GM19397 (cell line): ENCODE data around the gene AIPL1.

Source experiments
- ATAC-seq: cut with Tn5 transposase; IDR thresholded peaks from one replicate; pipeline ENCODE4 v1.9.1; 2021; ENCODE audit warnings: mild to moderate bottlenecking, moderate library complexity; ENCODE audit not compliant: unreplicated experiment

AIPL1 gene

DNA sequence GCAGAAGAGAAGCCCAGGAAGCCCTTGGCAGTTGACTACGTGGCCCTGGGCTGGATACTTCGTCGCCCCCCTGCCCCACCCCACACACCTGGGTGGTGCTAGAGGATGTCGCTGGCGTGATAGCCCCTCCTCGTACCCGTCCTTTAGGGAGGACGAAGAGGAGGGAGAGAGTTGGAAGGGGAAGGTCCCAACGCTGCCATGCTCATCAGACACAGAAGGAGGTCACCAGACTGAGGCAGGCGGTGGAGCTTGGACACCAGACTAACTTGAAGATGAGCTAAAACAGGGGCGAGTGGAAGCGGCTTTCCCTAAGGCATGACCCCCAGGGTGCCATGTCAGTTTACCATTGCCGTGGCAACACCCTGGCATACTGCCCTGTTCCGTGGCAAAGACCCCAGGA is 11.0 kb downstream of the AIPL1 start:
- ATAC-seq, result no peak

DNA sequence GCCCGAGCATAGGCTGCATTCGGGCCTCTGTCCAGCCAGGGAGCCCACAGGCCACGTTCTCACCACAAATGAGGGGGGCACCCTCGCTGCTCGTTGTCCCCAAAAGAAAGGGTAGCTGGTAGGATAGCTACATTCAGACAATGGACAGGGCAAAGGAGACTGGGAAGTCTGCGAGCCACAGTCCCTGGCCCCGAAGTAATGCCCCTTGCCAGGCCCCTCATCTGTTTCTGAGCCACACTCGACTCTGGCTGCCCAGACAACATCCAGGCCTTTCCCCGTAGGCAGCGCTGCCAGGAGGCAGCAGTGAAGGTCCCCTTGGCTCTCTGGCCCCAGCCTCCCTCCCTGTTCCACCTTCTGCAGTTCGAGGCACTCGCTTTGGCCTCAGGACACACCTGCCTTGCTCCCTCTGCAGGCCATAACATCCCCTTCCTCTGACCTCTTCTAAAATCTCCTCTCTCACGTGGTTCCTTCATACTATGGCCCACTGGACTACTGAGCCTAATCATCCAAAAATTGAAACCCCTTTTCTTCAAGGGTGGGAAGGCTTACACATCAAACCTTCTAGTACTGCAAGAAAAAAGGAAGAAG is 12.2 kb downstream of the AIPL1 start:
- ATAC-seq, result no peak

DNA sequence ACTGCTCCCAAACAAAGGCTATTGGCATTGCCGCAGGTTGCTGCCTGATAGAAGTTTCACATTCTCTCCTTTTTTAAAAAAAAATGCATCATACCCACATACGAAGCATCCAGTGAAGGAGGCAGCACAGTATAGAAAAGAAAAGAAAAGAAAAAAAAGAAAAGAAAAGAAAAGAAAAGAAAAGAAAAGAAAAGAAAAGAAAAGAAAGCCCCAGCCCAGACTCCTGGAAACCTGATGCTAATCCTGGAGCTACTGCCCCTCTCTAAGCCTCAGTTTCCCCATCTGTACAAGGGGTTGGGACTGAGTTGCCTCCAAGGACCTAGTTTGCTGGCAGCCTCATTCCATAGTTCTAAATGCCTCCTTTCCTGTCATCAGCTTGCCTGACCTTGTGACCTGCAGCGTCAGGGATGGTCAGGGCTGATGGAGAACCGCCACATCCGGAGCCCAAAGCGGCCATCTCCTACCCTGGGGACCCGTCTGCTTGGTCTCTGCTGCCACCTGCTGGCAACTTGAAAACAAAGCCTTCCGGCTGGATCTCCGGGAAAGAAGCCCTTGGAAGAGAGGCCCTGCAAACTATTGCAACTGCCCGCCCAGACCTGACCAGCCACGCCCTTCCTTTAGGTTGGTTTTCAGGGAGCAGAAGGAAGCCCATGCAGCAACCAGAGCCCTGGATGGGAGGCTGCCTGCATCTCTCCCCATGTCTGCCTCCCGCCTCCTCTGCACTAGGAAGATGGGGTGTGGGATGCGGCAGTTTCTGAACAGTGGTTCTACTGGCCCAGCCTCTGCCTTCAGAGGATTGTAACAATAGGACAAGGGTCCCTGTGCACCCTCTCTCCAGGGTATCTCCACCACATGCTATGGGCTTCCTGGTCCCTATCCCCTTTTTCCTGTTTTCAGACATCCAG is 13.0 kb downstream of the AIPL1 start:
- ATAC-seq, result no peak

DNA sequence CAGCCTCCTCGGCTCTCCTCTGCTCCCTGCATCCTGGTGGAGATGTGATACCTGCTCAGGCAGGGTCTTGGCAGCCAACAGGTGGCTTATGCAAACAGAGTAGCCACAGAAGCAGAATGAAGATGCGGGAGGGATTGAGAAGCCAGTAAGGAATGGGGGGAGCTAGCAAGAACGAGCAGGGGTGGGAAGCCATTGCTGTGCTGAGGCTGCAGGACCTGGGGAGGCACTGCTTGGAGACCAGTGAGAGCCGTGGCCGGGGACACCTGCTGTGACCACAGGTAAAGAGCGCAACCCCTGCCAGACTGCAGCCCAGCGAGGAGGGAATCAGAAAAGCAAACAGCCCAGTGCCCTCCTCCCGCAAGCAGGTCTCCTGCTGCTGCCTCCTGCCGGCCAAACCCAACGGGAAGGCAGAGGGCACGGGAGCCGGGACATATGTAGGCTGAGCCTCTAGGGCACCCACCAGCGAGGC is 14.7 kb downstream of the AIPL1 start:
- no peak for ATAC-seq

DNA sequence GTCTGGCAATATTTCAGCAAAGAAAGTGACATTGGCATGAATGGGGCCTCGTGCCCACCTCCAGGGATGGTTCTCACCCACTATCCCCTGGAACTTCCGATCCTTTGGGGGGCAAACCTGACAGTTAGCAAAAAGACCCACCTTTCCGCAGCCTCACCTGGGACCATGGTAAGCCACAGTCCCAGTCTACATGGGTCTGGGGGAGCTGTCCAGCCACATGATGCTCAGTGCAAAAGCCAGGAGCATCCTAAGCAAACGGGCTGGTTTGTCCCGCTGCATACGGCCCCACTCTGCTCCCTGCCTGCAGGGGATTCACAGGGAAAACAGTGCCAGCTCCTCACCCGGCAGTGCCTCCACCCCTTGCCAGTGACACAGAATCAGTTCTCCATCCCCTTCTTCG is 19.3 kb downstream of the AIPL1 start:
- no peak for ATAC-seq

DNA sequence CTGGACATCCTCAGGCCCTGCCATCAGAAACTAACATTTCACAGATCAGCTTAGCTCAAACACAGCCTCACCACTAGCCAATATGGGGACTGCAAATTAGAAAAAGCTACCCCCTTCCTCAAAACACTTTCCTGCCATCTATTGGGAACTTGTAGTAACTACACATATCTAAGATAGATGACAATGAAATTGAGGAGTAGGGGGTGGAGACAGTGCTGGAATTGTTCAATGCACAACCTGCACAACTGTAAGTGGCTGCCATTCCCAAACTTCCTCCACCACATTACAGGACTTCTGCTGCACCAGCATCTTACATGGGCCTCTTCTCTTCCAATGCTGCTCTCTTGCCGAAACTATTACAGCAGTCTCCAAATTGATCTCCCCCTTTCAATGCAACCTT is 21.9 kb downstream of the AIPL1 start:
- ATAC-seq, result no peak

DNA sequence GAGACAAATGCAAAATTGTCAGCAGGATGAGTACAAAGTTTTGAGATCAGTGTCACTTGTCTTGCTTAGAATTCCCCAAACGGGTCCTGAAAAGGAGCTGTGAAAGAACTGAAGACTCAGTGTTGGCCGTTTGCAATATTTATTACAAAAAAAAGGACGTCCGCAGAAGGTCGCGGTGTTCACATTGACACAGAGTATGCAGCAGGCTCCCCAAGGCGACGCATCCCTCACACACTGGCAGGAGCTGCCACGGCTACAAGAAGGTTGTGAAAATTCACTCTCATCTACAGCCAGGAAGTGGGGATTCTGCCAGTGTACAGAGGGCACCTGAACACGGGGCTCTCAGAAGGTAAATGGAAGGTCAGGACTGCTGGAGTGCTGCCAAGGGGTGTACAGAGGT is 26.2 kb downstream of the AIPL1 start:
- ATAC-seq, result no peak

DNA sequence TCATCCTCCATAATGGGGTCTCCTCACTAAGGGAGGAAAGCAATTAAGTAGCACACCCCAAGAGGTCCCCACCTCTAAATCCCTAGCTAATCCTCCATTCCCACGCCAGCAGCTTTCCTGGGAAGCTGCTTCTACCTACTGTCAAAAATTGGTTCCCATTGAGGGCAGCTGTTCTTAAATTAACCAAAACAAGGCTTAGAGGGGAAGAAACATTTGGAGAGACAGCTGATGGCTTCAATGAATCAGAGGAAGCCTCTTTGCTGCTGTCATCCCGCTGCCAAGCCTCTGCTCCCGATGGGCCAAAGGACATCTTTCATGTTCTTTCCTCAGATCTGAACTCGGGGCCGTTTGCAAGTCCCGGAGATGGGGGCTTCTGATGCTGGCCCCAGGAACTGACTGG is 26.6 kb downstream of the AIPL1 start:
- ATAC-seq, result no peak

DNA sequence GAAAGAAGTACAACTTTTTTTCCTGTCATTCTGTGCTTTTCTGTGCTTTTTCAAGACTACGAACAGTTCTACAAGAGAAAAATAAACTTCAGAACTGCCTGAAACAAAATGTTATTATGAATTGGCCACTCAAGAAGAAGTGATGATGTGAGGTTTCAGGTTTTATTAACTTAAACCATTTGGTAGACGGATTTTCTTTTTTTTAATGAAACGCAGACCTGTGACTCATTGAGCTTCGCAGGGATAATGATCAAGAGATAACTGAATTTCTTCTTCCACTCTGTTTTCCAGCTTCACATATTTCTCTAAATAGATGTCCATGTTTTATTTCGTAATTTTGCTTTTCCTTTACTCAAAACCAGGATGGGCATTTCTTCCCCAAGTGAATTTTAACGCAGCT is 32.7 kb downstream of the AIPL1 start:
- no peak for ATAC-seq

DNA sequence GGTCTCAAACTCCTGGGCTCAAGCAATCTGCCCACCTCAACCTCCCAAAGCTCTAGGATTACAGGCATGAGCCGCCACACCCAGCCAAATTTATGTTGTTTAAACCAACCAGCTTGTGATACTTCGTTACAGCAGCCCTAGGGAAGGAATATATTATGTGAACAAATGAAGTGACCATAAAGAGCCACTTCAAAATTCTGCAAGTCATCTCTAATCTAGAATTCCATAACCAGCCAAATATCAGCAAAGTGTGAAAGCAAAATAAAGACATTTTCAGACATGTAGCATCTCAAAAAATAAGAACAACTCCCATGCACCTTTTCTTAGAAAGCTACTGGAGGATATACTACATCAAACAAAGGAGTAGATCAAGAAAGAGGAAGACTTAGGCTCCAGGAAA is 36.0 kb downstream of the AIPL1 start:
- ATAC-seq, result no peak

DNA sequence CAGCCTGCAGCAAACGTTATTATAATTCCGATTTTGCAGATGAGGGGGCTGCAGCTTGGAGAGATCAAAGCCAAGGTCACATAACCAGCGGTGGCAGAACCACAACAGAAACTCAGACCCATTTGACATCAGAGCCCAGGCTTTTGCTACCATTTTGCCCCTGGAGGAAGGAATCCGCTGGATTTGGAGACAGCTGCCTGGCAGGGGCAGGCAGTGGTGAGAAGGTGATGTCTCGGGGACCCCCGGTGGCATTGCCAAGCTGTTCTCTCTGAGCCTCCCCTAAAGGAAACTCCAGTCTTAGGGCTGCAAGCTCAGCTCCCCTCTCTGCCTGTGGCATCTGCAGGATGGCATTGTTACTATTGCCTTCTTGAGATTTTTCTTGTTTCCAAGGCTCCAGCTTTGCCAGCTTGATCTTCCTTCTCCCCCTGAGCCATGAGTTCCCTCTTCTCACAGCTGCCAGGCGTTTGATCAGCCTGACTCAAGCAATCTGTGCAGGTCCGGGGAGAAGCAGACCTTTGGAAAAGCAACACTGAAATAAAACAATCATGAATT is 40.8 kb downstream of the AIPL1 start:
- no peak for ATAC-seq

DNA sequence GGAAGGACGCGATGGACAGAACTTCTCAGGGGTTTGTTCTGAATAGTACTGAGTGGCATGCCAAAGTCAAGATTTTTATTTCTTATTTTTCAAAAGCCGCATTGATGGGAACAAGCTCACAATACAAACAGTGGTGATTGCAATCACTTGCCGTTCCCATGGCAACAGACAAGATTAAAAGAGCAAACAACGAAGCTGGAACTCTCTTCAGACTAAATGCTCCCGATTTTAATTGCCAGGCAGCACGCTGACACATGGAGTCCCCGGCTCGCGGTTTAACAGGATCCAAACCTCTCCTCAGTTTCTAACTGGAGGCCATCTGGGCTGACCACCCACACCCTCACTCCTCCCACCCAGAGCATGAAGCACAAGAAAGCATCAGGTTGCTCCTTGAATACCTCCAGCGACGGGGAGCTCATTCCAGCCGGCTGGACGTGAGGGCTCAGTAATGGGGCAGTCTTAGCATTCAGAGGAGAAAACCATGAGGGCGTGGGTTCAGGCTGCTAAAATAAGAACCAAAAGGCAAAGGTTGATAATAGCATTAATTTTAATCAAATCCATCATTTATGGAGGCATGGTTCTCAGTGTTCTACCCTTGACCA is 41.5 kb downstream of the AIPL1 start:
- no peak for ATAC-seq

DNA sequence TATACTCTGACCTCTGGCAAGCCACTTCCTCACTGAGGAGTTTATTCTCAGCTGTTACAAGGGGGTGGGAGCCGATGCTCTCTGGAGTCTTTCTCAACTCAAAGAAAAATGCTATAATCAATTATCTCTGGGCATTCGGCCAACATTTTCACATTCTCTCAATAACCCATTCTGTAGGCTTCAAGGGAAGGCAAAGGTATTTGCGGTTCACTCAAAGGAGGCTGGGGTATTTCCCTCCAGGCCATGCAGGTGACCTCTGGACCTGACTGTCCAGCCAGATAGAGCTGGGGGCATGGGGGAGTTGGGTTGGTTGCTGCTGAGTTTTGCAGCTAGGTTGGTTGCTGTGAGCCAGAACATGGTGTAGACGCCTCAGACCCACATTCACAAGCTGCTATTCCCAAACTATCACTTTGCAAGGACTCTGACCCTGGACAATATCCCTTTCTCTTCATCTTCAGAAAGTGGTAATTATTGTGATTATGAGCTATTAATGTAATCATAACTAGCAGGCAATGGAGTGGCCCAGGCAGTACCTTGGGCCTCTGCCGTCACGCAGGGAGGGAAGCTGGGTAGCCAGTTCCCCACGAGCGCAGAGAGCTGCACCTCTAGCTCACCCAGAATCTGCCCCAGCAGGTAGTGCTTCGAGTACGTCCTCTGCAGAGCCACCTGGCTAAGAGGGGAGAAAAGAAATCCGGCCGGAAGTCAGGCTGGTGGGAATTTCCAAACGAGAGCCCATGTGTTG is 42.1 kb downstream of the AIPL1 start:
- ATAC-seq, result no peak

DNA sequence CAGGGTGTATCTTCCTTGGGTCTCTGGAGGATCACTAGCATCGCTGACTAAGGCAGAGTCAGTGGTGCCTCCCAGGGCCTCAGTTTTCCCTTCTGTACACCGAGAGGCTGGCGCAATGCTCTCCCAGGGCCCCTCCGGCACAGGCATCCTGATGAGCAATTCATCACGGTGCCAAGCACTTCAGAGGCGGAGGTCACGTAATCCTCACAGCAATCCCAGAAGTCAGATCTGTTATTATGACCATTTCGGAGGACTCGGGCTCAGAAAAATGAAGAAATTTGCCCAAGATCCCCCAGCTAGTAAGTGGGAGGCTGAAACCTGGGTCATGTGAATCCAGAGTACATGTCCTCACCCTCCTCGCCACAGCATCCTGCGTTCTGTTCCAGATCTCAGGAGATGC is 46.5 kb downstream of the AIPL1 start:
- no peak for ATAC-seq

DNA sequence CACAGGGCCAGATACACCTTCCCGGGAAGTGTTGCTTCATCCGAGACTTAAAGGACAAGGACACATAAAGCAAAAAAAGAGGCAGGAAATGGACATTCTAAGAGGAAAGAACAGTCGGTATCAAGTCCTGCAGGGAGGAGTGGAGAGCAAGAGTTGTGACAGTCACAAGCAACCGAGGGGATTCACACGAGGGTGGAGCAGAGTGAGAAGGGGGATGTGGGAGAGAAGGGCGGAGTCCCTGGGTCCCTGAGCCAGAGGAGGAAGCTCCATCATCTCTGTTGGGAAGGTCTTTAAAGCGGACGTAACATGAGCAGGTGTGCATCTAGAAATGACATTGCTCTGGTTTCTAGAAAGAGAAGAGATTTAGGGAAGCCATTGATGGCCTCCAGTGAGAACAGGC is 47.1 kb downstream of the AIPL1 start:
- no peak for ATAC-seq

DNA sequence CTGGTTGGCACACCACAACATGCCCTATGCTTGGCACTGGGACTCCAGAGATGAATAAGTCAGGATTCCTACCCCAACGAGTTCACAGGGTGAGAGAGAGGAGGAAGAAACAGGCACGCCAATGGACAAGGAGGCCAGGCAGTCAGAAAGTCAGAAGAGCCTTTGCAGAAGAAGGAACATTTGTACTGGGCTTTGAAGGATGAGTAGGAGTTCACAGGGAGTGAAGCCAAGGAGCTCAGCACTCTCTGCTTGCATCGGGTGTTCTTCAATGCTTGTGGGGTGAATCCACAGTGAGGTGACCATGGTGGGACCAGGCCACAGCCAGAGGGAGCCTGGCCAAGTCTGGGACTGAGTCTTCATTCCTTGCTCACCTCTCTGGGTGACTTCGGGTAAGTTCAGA is 47.5 kb downstream of the AIPL1 start:
- ATAC-seq, result no peak

DNA sequence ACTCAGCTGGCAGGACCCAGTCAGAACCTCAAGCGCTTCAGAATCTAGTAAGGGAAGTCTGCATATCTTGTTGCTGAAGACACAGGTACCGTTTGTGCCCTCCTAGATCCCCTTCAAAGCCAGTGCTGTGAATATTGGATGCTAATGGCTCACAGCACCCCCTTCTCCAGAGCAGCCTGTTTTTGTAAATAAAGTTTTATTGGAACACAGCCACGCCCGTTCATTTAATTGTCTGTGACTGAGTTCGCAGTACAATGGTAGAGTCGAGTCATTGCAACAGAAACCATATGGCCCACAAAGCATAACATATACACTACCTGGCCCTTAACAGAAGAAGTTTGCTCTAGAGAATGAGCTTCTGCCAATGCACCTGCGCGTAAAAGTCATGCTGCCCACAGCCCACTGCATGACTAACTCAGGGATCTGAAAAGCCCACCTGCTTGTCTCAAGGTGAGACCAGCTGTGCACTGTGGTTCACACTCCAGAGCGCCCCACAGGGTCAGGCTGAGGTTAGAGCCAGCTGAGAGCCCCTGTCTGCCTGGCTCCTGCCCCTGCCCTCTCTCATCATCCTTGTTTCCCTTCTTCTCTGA is 48.8 kb downstream of the AIPL1 start:
- ATAC-seq, result no peak

DNA sequence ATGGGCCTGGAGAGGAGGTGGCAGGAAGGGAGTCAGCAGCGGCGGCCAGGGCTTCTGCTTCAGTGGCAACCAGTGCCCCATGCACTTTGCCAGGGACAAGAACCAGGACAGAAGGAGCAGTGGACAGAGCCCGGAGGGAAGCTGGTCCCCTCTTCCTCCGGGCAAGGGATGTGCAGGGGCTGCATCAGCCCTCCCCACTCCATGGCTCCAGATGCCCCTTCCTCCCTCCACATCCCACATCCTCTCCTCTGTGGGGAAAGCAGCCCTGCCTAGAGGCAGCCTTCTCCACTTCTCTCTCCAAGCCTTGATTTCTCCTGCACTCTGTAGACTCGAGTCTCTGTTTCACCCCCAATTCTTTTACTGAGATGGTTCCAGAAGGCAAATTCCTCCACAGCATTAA is 50.4 kb downstream of the AIPL1 start:
- no peak for ATAC-seq

DNA sequence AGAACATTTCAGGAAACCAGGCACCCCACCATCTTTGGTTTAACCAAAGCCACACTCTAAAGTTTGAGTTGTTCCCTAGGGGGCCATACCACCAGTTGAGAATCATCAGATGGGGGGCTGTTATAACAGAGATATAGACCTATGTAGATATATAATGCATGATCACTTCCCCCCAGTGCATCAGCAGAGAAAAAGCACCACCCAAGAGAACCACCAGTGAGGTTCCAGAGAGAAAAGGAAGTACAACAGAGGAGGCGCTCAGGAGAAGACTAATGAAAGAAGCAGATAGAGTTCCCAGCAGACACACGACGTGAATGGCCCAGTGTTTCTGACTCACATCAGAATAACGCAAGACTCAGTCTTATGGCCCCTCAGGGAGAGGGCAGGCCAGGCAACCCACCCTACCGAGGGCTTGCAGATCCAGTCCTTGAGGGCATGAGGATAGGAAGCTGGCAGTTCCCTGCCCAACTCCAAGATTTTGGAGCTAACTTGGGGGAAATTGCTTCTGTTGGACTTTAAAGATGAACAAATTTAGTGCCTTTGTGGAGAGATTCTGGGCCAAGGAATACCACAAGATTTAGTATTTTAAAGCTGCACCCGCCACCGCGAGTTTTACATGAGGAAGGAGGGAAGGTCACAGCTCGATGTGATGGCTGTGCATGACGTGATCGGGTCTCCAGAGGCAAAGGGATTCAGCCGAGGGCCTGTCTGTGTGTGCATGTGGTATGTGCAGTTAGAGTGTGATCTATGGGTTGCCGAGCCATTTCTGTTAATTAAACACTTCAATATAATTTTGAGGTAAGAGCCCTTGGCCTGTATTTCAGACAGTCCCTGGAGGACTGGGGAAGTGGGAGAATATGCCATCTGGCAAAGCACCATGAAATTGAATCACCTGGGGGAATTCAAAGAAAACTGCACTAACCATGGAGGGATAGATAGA is 53.1 kb downstream of the AIPL1 start:
- no peak for ATAC-seq
